SK-N-DZ (cell line): ENCODE measurements around the gene EIF5A.
A peak's percentile ranks its signal among the peaks of the same experiment; 100 is the strongest.

Experiments
- DNase-seq: peaks from one replicate; pipeline ENCODE4 v3.0.0-alpha.2; 2015; ENCODE audit warnings: low spot score
- small RNA-seq, 2 experiments: library from RNA; depleted of rRNA; stranded (forward); fragments of <200 nt; gene quantifications; one replicate each; pipeline ENCODE3, GENCODE V24; 2014

Gene EIF5A

DNA sequence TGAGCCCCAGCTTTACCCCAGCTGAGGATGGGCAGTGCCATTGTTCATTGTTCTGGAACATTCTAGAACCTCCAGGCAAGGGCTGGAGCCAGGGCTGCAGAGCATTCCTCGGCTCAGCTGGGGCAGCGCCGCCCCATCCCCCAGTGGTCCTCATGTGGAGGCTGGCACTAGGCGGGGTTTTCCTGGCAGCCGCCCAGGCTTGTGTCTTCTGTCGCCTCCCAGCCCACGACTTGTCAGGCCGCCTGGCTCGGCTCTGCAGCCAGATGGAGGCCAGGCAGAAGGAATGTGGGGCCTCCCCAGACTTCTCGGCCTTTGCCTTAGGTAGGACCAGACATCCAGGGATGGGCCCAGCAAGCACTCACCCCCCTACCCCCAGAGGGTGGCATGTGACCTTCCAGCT, 47.6 kb downstream of the EIF5A start, which contains the start of gene TMEM95:
TMEM95 (plus strand) TSS at position 104 of the 400 bp plus-strand sequence; CDS start at position 153, 49 bp downstream.
- DNase-seq, result no peak

DNA sequence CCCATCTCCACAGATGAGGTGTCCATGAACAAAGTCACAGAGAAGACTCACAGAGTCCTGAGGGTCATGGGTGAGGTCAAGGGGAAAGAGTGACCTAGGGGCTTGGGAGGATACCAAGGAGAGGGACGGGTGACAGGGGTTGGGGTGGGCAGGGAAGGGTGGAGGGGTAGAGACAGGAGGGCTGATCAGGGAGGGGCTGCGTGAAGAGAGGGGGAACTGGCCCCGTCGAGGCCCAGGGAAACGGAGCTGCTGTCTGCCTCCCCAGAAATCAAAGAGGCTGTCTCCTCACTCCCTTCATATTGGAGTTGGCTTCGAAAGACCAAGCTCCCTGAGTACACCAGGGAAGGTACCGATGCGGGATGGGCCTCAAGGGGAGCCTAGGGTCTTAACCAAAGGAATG, 48.1 kb downstream of the EIF5A start:
- no peak for DNase-seq

DNA sequence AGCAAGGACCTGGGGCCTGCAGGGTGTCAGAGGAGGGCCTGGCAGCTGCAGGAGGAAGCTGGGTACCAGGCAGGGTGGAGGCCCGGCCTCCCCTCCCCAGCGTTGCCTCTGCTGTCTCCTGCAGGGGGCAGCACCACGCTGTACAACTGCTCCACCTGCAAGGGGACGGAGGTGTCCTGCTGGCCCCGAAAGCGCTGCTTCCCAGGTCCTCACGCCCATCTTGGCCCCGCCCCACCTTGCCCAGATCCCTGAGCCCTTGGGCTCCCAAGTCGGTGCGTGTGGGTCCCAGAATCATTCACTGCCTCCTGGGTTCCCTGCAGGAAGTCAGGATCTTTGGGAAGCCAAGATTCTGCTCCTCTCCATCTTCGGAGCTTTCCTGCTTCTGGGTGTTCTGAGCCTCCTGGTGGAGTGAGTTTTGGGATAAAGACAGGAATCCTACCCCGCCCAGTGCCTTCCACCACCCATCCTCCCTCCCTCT, 48.7 kb downstream of the EIF5A start:
- peak; percentile 83 for DNase-seq

DNA sequence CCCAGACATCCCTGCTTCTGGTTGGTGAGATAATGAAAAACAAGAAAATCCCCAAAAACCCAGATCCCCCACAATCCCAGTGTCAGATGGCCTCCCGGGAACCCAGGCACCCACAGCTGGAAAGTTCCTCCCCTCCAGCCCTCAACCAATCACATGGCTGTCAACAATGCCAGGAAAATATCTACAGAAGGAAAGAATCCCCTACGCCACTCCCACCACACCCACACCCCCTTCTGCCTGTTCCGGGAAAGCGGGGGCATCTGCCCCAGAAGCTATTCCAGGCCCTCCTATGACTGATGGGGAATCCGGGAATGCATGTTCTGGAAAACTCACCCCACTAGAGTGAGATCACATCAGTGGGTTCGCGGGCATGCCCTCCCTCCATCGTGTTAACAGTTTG, 49.3 kb downstream of the EIF5A start:
- DNase-seq, result no peak

DNA sequence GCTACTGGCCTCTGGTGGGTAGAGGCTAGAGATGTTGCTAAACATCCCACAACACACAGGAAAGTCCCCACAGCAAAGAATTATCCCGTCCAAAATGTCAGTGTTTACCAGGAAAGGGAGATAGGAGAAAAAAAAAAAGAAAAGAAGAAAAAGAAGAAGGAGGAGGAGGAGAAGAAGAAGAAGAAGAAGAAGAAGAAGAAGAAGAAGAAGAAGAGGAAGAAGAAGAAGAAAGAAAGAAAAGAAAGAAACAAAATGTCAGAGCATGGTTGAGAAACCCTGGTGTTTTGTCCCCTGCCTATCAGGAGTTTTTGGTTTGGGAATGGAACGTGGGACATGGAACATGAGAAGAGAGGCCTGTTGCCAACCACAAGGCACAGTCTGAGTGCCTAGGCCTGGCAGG, 50.0 kb downstream of the EIF5A start:
- no peak for DNase-seq

DNA sequence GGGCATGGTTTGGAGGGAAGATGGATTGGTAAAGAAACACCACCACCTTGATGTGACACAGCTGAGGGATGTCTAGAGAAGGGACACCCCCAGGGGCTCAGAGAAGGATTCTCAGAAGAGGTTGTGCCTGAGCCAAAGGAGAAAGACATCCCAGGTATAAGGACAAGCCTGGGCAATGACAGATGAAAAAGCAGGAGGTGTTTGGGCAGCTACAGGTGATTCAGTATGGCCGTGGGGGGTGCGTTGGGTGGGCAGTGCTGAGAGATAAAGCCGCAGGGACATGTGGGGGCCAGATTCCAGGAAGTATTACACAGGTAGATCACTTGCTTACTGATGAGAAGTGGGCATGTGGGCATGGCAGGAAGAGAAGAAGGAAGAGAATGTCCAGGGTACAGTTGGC, 54.5 kb downstream of the EIF5A start:
- no peak for DNase-seq

Small RNA genes lying within 50 kb of the gene (small RNA-seq; reads per million reads assigned to genes)
- gene AC026954.2 (0 reads per million in 2 experiments), gene RF00019 (0 reads per million in 2 experiments)
